Activated naive CD8-positive, alpha-beta T cell treated with anti-CD3 and anti-CD28 coated beads, Interleukin-2, amount 50 U/mL, for 24 hours (primary cell): ENCODE results near the gene P3H3.

ENCODE experiments used
- ATAC-seq: fragments of 150-1000 bp; cut with Tn5 transposase; one replicate; pipeline ENCODE4 v1.10.0; 2021
- DNase-seq: peaks from one replicate; pipeline ENCODE4 v3.0.0; 2021
- H3K27ac Mint-ChIP-seq: one replicate; pipeline ENCODE4 v1.8.0; 2021; ENCODE audit warnings: mild to moderate bottlenecking, mixed read lengths
- H3K27me3 Mint-ChIP-seq: one replicate; pipeline ENCODE4 v1.8.0; 2021; ENCODE audit warnings: mixed read lengths
- H3K36me3 Mint-ChIP-seq: one replicate; pipeline ENCODE4 v1.8.0; 2021; ENCODE audit warnings: low read depth, mixed read lengths
- H3K4me1 Mint-ChIP-seq: one replicate; pipeline ENCODE4 v1.8.0; 2021; ENCODE audit warnings: mixed read lengths
- H3K4me3 Mint-ChIP-seq: one replicate; pipeline ENCODE4 v1.8.0; 2021; ENCODE audit warnings: mild to moderate bottlenecking, moderate library complexity, mixed read lengths
- H3K9me3 Mint-ChIP-seq: one replicate; pipeline ENCODE4 v1.8.0; 2021; ENCODE audit warnings: mixed read lengths

The P3H3 gene

DNA sequence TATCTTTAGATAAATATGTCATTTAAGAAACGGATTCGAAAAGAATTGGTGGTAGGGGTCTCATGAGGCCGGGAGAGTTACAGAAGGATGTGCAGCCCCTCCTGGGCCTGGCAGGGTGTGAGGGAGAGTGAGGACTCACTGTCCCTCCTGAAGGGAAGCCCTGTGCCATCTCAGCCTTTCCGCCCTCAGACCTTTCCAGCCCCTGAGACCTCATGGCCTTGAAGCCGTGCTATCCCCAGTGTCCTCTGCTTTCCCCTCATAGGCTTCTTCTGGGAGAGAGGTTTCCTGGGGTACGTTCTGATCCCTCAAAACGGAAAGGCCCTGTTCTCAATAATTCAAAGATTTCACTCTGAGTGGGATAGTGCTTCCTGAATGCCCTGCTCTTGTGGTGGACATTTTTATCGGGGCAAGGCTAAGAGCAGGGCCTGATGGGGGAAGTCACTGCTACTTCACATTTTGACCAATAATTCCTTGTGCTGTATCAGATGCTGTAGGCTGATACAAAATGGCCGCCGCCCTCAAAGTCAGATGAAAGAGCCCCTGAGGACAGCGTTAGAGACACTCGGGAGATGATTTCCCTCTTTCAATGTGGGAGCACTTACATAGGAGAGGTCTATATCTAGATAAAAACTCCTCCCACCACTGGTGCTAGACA is 37.6 kb upstream of the P3H3 start:
- Mint-ChIP-seq H3K4me1 (peaks cover 60% of the 10 kb centered on the region), H3K27ac (no peak overlapping the region), H3K27me3 (peaks cover 5% of the 10 kb centered on the region), H3K9me3 (no peaks in the 10 kb centered on the region), H3K4me3 (peak overlapping the region; percentile 70), H3K36me3 (no peaks in the 10 kb centered on the region)
- no peak for DNase-seq
- ATAC-seq: no peak

DNA sequence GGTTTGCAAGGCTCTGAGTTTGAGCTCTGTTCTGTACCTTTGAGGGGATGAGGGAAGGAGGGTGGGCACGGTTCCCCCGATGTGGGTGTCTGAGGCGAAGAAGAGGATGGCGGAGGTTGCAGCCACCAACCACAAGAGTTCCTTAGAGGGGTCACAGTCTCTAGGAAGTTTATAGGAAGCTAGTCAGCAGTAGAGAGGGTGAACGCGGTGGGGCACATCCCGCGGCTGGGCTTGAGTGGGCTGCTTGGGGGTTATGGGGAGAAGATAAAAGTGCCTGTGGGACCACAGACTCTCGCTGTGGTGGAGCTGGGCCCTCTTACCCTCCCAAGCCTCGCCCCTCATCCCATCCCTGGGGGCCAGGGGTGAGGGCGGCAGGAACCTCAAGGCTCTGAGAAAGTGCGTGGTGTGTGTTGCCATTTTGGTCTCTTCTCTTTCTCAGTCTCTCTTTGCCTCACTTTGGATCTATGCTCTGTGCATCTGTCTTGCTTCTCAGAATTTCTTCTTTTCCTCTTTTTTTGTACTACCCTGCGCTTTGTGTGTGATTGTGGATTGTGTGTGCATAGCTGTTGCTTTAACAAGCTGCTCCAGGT is 36.2 kb upstream of the P3H3 start:
- Mint-ChIP-seq H3K27ac (peak overlapping the region; percentile 58), H3K4me3 (peak overlapping the region; percentile 55), H3K4me1 (peaks cover 49% of the 10 kb centered on the region), H3K36me3 (no peaks in the 10 kb centered on the region), H3K9me3 (no peaks in the 10 kb centered on the region), H3K27me3 (peaks cover 9% of the 10 kb centered on the region)
- peak; percentile 55 for ATAC-seq
- DNase-seq: peak; percentile 42

DNA sequence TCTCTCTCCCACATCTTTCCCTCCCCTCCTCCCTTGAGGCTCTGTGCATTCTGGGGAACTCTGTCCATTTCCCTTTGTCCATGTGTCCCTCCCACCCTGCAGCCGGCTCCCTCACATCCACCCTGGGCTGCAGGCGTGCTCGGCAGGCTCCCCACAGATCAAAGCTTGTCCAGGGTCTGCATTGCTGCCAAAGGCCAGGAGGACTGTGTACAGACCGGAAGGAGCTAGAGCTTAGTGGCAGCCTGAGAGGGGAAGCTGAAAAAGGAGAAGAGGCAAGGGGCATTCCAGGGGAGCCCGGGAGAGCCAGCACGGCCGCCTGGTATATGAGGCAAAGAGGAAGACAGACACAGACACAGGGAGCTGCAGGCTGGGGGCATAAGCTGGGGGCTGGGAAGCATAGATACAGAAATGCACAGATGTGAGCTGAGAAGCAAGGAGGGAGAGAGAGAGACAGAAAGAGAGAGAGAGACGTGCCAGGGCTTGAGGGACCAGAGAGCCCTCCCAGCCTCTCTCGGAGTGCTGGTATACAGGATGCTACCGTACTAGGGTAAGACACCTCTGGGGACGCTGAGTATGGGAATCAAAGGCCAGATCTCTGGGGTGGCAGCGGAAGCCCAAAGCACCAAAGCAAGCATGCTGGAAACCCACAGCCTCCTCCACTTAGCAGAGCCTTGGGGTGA is 35.5 kb upstream of the P3H3 start:
- Mint-ChIP-seq H3K4me3 (peak overlapping the region; percentile 55), H3K27me3 (peaks cover 13% of the 10 kb centered on the region), H3K4me1 (peaks cover 45% of the 10 kb centered on the region), H3K9me3 (no peaks in the 10 kb centered on the region), H3K36me3 (no peaks in the 10 kb centered on the region), H3K27ac (peak overlapping the region; percentile 58)
- DNase-seq: no peak
- ATAC-seq: peak; percentile 59

DNA sequence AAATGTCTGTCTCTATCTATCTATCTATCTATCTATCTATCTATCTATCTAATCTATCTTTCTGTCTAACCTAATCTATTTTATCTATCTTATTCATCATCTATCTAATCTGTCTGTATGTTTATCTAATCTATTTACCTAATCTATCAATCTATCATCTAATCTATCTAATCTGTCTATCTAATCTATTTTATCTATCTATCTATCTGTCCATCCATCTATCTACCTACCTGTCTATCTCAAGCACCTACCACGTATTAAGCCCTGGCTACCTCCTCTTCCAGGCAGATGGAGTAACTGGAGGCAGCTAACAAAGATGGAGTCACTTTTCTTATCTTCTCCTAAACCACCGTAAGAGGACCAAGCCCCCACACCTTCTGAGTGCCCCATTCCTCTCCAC is 33.1 kb upstream of the P3H3 start:
- DNase-seq (no peak), ATAC-seq (no peak)
- Mint-ChIP-seq H3K4me1 (peaks cover 28% of the 10 kb centered on the region), H3K27ac (no peak overlapping the region), H3K27me3 (peaks cover 21% of the 10 kb centered on the region), H3K4me3 (no peak overlapping the region), H3K9me3 (no peaks in the 10 kb centered on the region), H3K36me3 (no peaks in the 10 kb centered on the region)

DNA sequence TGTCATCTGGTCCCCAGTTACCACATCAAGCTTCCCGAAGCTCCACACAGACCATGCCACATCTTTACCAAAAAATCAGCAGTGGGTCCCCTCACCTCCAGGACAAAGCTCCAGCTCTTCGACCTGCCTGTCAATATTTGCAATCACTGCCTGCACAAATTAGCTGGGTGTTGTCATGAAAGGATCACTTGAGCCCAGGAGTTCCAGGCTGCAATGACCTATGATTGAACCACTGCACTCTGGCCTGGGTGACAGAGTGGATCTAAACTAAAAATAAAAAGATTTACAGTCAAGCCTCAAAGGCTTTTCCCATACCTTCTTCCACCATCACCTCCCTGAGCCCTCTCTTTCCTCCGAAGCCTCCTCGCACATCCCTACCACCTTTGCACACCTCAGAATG is 31.6 kb upstream of the P3H3 start:
- Mint-ChIP-seq H3K4me1 (peaks cover 19% of the 10 kb centered on the region), H3K4me3 (no peak overlapping the region), H3K27me3 (peaks cover 21% of the 10 kb centered on the region), H3K9me3 (no peaks in the 10 kb centered on the region), H3K36me3 (no peaks in the 10 kb centered on the region), H3K27ac (no peak overlapping the region)
- no peak for ATAC-seq
- DNase-seq: no peak

DNA sequence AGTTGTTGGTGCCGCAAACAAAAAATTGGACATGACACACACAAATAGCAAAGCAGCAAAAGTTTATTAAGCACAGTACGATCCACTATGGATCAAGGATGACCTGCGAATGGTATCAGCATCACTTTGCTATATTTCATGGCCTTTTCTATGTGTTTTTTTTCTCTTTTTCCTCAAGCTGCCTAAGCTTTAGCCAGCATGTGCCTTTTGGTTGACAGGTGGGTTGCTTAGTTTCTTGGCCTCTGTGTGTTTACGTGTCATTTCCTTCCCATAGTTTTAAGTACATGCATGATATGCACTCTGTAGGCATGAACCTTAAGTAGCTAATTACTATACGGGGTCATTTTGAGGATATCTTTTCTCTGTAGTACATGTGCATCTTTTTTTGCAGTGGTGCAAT is 29.1 kb upstream of the P3H3 start:
- Mint-ChIP-seq H3K4me1 (no peaks in the 10 kb centered on the region), H3K36me3 (no peaks in the 10 kb centered on the region), H3K27me3 (peaks cover 16% of the 10 kb centered on the region), H3K9me3 (no peaks in the 10 kb centered on the region), H3K4me3 (no peak overlapping the region), H3K27ac (no peak overlapping the region)
- ATAC-seq: no peak
- DNase-seq: no peak

DNA sequence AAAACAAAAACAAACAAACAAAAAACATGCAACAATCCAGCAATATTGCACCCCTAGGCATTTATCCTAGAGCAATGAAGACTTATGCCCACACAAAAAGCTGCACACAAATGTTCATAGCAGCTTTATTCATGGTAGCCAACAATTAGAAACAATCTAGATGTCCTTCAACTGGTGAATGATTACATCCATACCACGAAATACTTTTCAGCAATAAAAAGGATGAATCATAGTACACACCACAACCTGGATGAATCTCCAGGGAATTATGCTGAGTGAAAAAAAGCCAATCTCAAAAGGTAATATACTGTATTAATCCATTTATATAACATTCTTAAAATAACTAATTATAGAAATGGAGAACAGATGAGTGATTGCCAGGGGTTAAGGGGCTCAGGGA is 21.0 kb upstream of the P3H3 start:
- H3K4me1 Mint-ChIP-seq: peaks cover 6% of the 10 kb centered on the region
- no peaks in the 10 kb centered on the region for H3K9me3 Mint-ChIP-seq
- DNase-seq: no peak
- no peak overlapping the region for H3K4me3 Mint-ChIP-seq
- no peak for ATAC-seq
- no peaks in the 10 kb centered on the region for H3K36me3 Mint-ChIP-seq
- no peak overlapping the region for H3K27ac Mint-ChIP-seq
- H3K27me3 Mint-ChIP-seq: no peaks in the 10 kb centered on the region

DNA sequence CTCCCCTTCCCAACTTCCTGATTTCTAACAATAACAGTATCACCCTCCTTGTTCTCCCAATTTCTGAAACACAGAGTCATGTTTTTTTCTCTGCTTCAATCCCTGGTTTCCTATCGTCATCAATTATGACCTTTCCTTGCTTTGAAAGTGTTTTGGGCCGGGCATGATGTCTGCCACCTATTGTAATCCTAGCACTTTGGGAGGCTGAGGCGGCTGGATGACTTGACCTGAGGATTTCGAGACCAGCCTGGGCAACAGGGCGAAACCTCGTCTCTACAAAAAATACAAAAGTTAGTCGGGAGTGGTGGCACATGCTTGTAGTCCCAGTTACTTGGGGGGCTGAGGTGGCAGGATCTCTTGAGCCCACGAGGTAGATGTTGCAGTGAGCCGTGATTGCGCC is 19.2 kb upstream of the P3H3 start:
- no peaks in the 10 kb centered on the region for H3K36me3 Mint-ChIP-seq
- H3K9me3 Mint-ChIP-seq: no peaks in the 10 kb centered on the region
- peaks cover 6% of the 10 kb centered on the region for H3K4me1 Mint-ChIP-seq
- ATAC-seq (no peak), DNase-seq (no peak)
- H3K27ac Mint-ChIP-seq: no peak overlapping the region
- H3K27me3 Mint-ChIP-seq: peaks cover 2% of the 10 kb centered on the region
- H3K4me3 Mint-ChIP-seq: no peak overlapping the region

DNA sequence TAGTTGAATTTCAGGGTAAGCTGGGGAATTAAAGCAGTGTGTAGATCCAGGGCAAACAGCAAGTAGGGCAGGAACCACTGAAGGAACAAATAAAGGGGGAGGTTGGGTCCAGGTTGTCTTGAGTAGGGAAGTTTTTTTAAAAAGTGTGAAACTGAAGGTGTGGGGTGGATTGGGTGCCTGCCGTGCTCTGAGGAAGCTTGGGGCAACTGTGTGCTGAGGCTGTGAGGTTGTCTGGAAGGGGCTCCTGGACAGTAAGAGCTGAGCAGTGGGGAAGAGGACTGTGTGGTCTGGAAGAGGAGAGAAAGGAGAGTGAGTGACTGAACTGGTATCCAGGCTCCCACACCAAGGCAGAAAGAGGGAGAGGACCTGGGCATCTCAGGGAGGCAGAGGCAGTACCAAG is 17.4 kb upstream of the P3H3 start:
- peaks cover 6% of the 10 kb centered on the region for H3K4me1 Mint-ChIP-seq
- no peak overlapping the region for H3K27ac Mint-ChIP-seq
- DNase-seq: no peak
- ATAC-seq: no peak
- H3K4me3 Mint-ChIP-seq: no peak overlapping the region
- H3K36me3 Mint-ChIP-seq: no peaks in the 10 kb centered on the region
- peaks cover 9% of the 10 kb centered on the region for H3K27me3 Mint-ChIP-seq
- no peaks in the 10 kb centered on the region for H3K9me3 Mint-ChIP-seq

DNA sequence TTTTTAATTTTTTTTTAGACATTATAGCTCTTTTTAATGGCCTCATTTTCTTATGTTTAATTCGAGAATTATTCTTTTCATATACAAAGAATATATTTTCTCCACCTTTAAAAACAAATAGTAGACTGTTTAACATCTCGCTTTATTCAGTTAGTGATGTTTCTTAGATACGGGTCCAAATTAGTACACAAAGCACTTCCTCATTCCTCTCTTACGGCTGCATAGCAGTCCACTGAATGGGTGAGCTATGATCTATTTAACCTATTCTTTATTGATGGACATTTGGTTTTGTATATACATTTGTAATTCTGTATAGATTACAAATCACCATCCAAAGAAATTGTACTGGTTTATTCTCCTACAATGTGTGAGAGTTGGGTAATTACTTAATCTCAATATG is 14.8 kb upstream of the P3H3 start:
- Mint-ChIP-seq H3K9me3 (no peaks in the 10 kb centered on the region), H3K4me1 (peaks cover 6% of the 10 kb centered on the region), H3K27ac (no peak overlapping the region), H3K36me3 (peaks cover 2% of the 10 kb centered on the region), H3K27me3 (peaks cover 9% of the 10 kb centered on the region), H3K4me3 (no peak overlapping the region)
- no peak for DNase-seq
- no peak for ATAC-seq

DNA sequence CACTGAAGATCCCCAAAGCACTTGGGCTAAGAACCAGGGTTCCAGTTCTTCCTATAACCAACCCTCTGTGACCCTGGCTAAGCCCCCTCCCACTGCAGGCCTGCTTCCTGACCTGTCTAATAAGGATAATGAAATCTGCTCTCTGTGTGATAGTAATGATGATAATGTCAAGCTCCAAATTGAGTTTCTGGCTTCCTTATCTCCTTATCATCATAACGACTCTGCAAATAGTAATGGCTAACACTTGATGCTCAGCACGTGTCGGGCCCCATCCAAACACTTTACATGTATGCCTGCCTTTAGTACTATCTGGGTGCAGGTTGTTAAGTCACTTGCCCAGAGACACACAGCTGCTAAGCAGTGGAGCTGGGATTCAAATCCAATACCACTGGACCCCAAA is 11.6 kb upstream of the P3H3 start:
- H3K27me3 Mint-ChIP-seq: peaks cover 19% of the 10 kb centered on the region
- no peak overlapping the region for H3K27ac Mint-ChIP-seq
- no peak for ATAC-seq
- no peak for DNase-seq
- H3K36me3 Mint-ChIP-seq: peaks cover 2% of the 10 kb centered on the region
- H3K4me3 Mint-ChIP-seq: no peak overlapping the region
- H3K9me3 Mint-ChIP-seq: no peaks in the 10 kb centered on the region
- H3K4me1 Mint-ChIP-seq: peaks cover 7% of the 10 kb centered on the region

DNA sequence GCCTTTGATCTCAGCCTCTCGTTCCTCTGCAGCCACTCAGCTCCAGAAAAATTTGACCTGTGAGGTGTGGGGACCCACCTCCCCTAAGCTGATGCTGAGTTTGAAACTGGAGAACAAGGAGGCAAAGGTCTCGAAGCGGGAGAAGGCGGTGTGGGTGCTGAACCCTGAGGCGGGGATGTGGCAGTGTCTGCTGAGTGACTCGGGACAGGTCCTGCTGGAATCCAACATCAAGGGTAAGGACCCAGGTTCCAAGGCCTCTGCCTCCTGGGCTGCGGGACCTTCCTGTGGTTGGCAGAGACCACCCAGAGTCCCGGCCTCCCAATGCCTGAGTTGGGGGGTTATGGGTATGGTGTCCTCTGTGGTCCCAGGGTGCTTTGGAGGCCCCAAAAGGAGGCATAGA is 11.1 kb upstream of the P3H3 start:
- peaks cover 21% of the 10 kb centered on the region for H3K27me3 Mint-ChIP-seq
- no peaks in the 10 kb centered on the region for H3K9me3 Mint-ChIP-seq
- no peak for ATAC-seq
- peaks cover 9% of the 10 kb centered on the region for H3K4me1 Mint-ChIP-seq
- no peak overlapping the region for H3K27ac Mint-ChIP-seq
- H3K4me3 Mint-ChIP-seq: no peak overlapping the region
- no peak for DNase-seq
- peaks cover 2% of the 10 kb centered on the region for H3K36me3 Mint-ChIP-seq

DNA sequence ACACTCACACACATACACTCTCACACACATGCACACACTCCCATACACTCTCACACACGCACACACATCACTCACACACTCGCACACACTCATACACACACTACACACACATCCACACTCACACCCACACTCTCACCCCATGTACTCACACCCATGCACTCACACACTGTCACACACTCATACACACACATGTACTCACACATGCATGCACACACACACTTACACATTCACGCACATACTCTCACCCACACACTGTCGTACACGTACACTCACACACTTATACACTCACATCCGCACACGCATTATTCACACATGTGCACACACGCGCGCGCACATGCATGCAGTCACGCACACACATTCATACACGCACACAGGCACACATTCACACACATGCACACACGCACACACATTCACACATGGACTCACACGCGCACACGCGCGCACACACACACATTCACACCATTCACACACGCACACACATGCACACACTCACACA is 10.5 kb upstream of the P3H3 start:
- peaks cover 2% of the 10 kb centered on the region for H3K36me3 Mint-ChIP-seq
- no peak for ATAC-seq
- no peak overlapping the region for H3K4me3 Mint-ChIP-seq
- H3K4me1 Mint-ChIP-seq: peaks cover 13% of the 10 kb centered on the region
- no peak for DNase-seq
- peak overlapping the region; percentile 10 for H3K27ac Mint-ChIP-seq
- H3K27me3 Mint-ChIP-seq: peaks cover 27% of the 10 kb centered on the region
- H3K9me3 Mint-ChIP-seq: no peaks in the 10 kb centered on the region

DNA sequence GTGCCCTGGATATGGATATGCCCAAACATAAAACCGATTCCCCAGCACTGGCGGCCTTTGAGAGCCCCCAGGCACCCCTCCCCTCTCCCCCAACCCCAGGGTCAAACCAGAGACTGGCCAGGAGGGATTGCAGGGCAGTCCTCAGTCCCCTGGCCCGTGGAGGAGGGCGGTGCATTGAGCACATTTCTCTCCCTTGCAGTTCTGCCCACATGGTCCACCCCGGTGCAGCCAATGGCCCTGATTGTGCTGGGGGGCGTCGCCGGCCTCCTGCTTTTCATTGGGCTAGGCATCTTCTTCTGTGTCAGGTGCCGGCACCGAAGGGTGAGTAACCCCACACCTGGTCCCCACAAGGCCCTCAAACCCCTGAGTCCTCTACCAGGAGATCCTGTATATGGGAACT is 10.0 kb upstream of the P3H3 start:
- DNase-seq: no peak
- no peak overlapping the region for H3K4me3 Mint-ChIP-seq

DNA sequence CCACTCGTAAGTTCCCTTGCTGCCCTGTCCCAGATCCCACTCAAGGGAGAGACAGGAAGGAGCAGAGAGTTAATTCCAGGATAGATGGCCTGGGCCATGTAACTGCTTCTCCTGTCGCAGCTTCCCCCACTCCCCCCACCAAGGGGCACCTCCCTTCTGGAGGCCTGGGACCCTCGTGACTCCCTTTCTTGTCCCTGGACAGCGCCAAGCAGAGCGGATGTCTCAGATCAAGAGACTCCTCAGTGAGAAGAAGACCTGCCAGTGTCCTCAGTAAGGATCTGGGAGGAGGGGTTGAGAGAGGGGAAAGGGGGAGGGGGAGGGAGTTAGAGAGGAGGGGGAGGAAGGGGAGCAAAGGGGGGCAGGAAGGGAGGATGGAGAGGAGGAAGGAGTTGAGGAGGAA is 9.6 kb upstream of the P3H3 start:
- Mint-ChIP-seq H3K9me3 (no peaks in the 10 kb centered on the region), H3K4me3 (no peak overlapping the region), H3K27ac (no peak overlapping the region), H3K36me3 (peaks cover 2% of the 10 kb centered on the region), H3K4me1 (peaks cover 13% of the 10 kb centered on the region), H3K27me3 (peaks cover 36% of the 10 kb centered on the region)
- DNase-seq (no peak), ATAC-seq (no peak)

More for the DNA sequence above, 10.0 kb upstream of the P3H3 start:
- H3K4me1 Mint-ChIP-seq: peaks cover 13% of the 10 kb centered on the region
- H3K36me3 Mint-ChIP-seq: peaks cover 2% of the 10 kb centered on the region
- no peak for ATAC-seq
- no peak overlapping the region for H3K27ac Mint-ChIP-seq
- peaks cover 32% of the 10 kb centered on the region for H3K27me3 Mint-ChIP-seq
- H3K9me3 Mint-ChIP-seq: no peaks in the 10 kb centered on the region
